Measurements from ENCODE around the gene TMEM18. TPM values are rescaled to one million over a fixed set of nuclear protein-coding genes. Genes with fewer than 3 reads are reported as not detected.

Gene TMEM18
- polyA plus RNA-seq, 1 donor from 2014 or later: 58.6 TPM

DNA sequence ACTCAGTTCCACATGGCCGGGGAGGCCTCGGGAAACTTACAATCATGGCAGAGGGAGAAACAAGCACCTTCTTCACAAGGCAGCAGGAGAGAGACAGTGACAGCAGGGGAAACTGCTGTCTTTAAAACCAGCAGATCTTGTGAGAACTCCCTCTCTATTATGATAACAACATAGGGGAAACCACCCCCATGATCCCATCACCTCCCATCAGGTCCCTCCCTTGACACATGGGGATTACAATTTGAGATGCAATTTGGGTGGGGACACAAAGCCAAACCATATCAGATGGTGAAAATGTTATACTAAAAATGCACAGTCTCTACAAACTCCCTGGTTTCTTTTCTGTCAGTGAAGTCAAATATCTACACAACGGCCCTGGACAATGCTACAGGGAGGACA lies 9.2 kb downstream of the TMEM18 start:
- H3K79me2 ChIP-seq (replicated peaks; ENCODE audit: insufficient read depth, low read length): no peaks in the 10 kb centered on the region
- no peak overlapping the region for H2AFZ ChIP-seq (ENCODE audit: low read depth, low read length)
- no peaks in the 10 kb centered on the region for H3F3A ChIP-seq (ENCODE audit: insufficient read depth, low read length, poor library complexity, severe bottlenecking)
- H3K36me3 ChIP-seq (ENCODE audit: insufficient read depth, low read length): peaks cover 11% of the 10 kb centered on the region
- no peaks in the 10 kb centered on the region for H3K27me3 ChIP-seq (ENCODE audit: insufficient read depth, low read depth, low read length)
- H3K27ac ChIP-seq (ENCODE audit: low read length): no peak overlapping the region
- no peaks in the 10 kb centered on the region for H3K9me2 ChIP-seq (ENCODE audit: insufficient read depth, low read length)
- no peak overlapping the region for H3K4me2 ChIP-seq (ENCODE audit: low read length)
- H3K9me3 ChIP-seq (ENCODE audit: low read length): no peaks in the 10 kb centered on the region
- TF ChIP-seq EP300 (conservative IDR thresholded peaks at IDR 0.05; ENCODE audit: poor library complexity, severe bottlenecking): no peak
- TF ChIP-seq, protein P1, sequence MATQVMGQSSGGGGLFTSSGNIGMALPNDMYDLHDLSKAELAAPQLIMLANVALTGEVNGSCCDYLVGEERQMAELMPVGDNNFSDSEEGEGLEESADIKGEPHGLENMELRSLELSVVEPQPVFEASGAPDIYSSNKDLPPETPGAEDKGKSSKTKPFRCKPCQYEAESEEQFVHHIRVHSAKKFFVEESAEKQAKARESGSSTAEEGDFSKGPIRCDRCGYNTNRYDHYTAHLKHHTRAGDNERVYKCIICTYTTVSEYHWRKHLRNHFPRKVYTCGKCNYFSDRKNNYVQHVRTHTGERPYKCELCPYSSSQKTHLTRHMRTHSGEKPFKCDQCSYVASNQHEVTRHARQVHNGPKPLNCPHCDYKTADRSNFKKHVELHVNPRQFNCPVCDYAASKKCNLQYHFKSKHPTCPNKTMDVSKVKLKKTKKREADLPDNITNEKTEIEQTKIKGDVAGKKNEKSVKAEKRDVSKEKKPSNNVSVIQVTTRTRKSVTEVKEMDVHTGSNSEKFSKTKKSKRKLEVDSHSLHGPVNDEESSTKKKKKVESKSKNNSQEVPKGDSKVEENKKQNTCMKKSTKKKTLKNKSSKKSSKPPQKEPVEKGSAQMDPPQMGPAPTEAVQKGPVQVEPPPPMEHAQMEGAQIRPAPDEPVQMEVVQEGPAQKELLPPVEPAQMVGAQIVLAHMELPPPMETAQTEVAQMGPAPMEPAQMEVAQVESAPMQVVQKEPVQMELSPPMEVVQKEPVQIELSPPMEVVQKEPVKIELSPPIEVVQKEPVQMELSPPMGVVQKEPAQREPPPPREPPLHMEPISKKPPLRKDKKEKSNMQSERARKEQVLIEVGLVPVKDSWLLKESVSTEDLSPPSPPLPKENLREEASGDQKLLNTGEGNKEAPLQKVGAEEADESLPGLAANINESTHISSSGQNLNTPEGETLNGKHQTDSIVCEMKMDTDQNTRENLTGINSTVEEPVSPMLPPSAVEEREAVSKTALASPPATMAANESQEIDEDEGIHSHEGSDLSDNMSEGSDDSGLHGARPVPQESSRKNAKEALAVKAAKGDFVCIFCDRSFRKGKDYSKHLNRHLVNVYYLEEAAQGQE (IDR thresholded peaks at IDR 0.05; ENCODE audit: borderline replicate concordance): no peak
- TF ChIP-seq EZH2 (IDR thresholded peaks at IDR 0.05; ENCODE audit: borderline replicate concordance, insufficient read depth, low read length, poor library complexity, severe bottlenecking): no peak
- TF ChIP-seq TAF1 (IDR thresholded peaks at IDR 0.05; ENCODE audit: low read depth): no peak
- no peak for TF ChIP-seq SMC3 (conservative IDR thresholded peaks at IDR 0.05; ENCODE audit: poor library complexity)
- TF ChIP-seq CTCF (IDR thresholded peaks at IDR 0.05; ENCODE audit: poor library complexity, severe bottlenecking): no peak
- TF ChIP-seq RAD21 (conservative IDR thresholded peaks at IDR 0.05): no peak
- no peak for TF ChIP-seq POLR2AphosphoS5 (IDR thresholded peaks at IDR 0.05)
- no peak for TF ChIP-seq MXI1 (conservative IDR thresholded peaks at IDR 0.05; ENCODE audit: poor library complexity, severe bottlenecking)
- no peak overlapping the region for H3K4me3 ChIP-seq (ENCODE audit: low read length)
- no peak overlapping the region for H3K9ac ChIP-seq (ENCODE audit: low read length)
- H4K20me1 ChIP-seq (ENCODE audit: insufficient read depth): no peaks in the 10 kb centered on the region

- Histone ChIP-seq H3K9ac (ENCODE audit: low read length) (no peak overlapping the region), H3F3A (ENCODE audit: insufficient read depth, low read length, poor library complexity, severe bottlenecking) (no peaks in the 10 kb centered on the region), H3K27me3 (ENCODE audit: insufficient read depth, low read depth, low read length) (no peaks in the 10 kb centered on the region), H3K9me3 (ENCODE audit: low read length) (no peaks in the 10 kb centered on the region), H3K27ac (ENCODE audit: low read length) (no peak overlapping the region), H3K79me2 (replicated peaks; ENCODE audit: insufficient read depth, low read length) (no peaks in the 10 kb centered on the region), H2AFZ (ENCODE audit: low read depth, low read length) (no peak overlapping the region), H3K9me2 (ENCODE audit: insufficient read depth, low read length) (no peaks in the 10 kb centered on the region), H4K20me1 (ENCODE audit: insufficient read depth) (no peaks in the 10 kb centered on the region), H3K4me3 (ENCODE audit: low read length) (no peak overlapping the region), H3K4me2 (ENCODE audit: low read length) (no peak overlapping the region), H3K36me3 (ENCODE audit: insufficient read depth, low read length) (peaks cover 11% of the 10 kb centered on the region)
- TF ChIP-seq MXI1 (conservative IDR thresholded peaks at IDR 0.05; ENCODE audit: poor library complexity, severe bottlenecking): no peak
- no peak for TF ChIP-seq EP300 (conservative IDR thresholded peaks at IDR 0.05; ENCODE audit: poor library complexity, severe bottlenecking)
- peak; percentile 64 for TF ChIP-seq SMC3 (conservative IDR thresholded peaks at IDR 0.05; ENCODE audit: poor library complexity)
- TF ChIP-seq CTCF (IDR thresholded peaks at IDR 0.05; ENCODE audit: poor library complexity, severe bottlenecking): peak; percentile 67
- TF ChIP-seq, protein P1 (IDR thresholded peaks at IDR 0.05; ENCODE audit: borderline replicate concordance): no peak
- TF ChIP-seq RAD21 (conservative IDR thresholded peaks at IDR 0.05): peak; percentile 65
- no peak for TF ChIP-seq POLR2AphosphoS5 (IDR thresholded peaks at IDR 0.05)
Observed at GRCh38 chr2:667332-667999, 9.7 kb downstream of the TMEM18 start.

Measured in neural cell (in vitro differentiated cells).